Erythroblast (primary cell): ENCODE results near the gene TP53BP2.

Experiments used
- DNase-seq, 2 experiments: peaks; one replicate each; lab custom pipeline; 2025; lab: John Stamatoyannopoulos, UW
- GATA1 ChIP-seq: IDR thresholded peaks from 2 replicates; pipeline ENCODE4 v1.6.1; 2011; ENCODE audit warnings: low read depth, mild to moderate bottlenecking, control low read depth, low read length, moderate library complexity
- POLR2A ChIP-seq: IDR thresholded peaks from 2 replicates; pipeline ENCODE4 v1.6.1; 2011; ENCODE audit warnings: mild to moderate bottlenecking, low read length

The TP53BP2 gene

GRCh38 chr1:223785808-223786207, 59.9 kb downstream of the TP53BP2 start:
- TF ChIP-seq GATA1 = no peak
- TF ChIP-seq POLR2A = no peak

GRCh38 chr1:223784541-223784940, 61.2 kb downstream of the TP53BP2 start:
- TF ChIP-seq GATA1 (no peak), POLR2A (no peak)
- DNase-seq = no peak

More at GRCh38 chr1:223785808-223786207, 59.9 kb downstream of the TP53BP2 start:
- DNase-seq = peak; percentile 28 to 48

- no peak for DNase-seq
- TF ChIP-seq GATA1 (no peak), POLR2A (no peak)
These were observed 62.1 kb downstream of the TP53BP2 start for GRCh38 chr1:223783676-223784075.

GRCh38 chr1:223780949-223781348, 64.8 kb downstream of the TP53BP2 start:
- no peak for TF ChIP-seq GATA1
- no peak for TF ChIP-seq POLR2A
- DNase-seq = no peak

GRCh38 chr1:223780318-223780717, 65.4 kb downstream of the TP53BP2 start:
- TF ChIP-seq GATA1 = no peak
- no peak for TF ChIP-seq POLR2A
- DNase-seq = no peak

- TF ChIP-seq POLR2A (no peak), GATA1 (no peak)
- DNase-seq = no peak
These were observed 68.8 kb downstream of the TP53BP2 start for GRCh38 chr1:223776826-223777454.

GRCh38 chr1:223776075-223776814, 69.5 kb downstream of the TP53BP2 start:
- DNase-seq = peak; percentile 44 to 63
- TF ChIP-seq GATA1 (no peak), POLR2A (no peak)

GRCh38 chr1:223775711-223776074, 70.1 kb downstream of the TP53BP2 start:
- no peak for TF ChIP-seq POLR2A
- no peak for TF ChIP-seq GATA1
- no peak for DNase-seq

- TF ChIP-seq GATA1 (no peak), POLR2A (no peak)
- DNase-seq = no peak
These were observed 70.7 kb downstream of the TP53BP2 start for GRCh38 chr1:223775054-223775453.

GRCh38 chr1:223774134-223774814, 71.5 kb downstream of the TP53BP2 start:
- TF ChIP-seq GATA1 (no peak), POLR2A (no peak)

GRCh38 chr1:223772771-223773160, 73.0 kb downstream of the TP53BP2 start:
- TF ChIP-seq GATA1 (no peak), POLR2A (no peak)
- DNase-seq = no peak

More at GRCh38 chr1:223774134-223774814, 71.5 kb downstream of the TP53BP2 start:
- DNase-seq = no peak

- TF ChIP-seq GATA1 (no peak), POLR2A (peak; percentile 69)
- DNase-seq = peak; percentile 83 to 92
These were observed 73.7 kb downstream of the TP53BP2 start for GRCh38 chr1:223771814-223772770.

GRCh38 chr1:223771469-223771813, 74.3 kb downstream of the TP53BP2 start:
- TF ChIP-seq GATA1 = no peak
- TF ChIP-seq POLR2A = no peak
- DNase-seq = peak in 1 of 2 experiments; percentile 39
